GM13976 (cell line): ENCODE results near the gene ELF3.

Experiments
- DNase-seq: peaks from one replicate; pipeline ENCODE4 v3.0.0; 2012; ENCODE audit warnings: low spot score
- in situ Hi-C: fragments of 300-500 bp; cut with MboI; formaldehyde crosslinking; loops from one replicate; pipeline ENCODE4 v1.12.0; 2022; ENCODE audit warnings: low sequenced_read_pairs, mixed read lengths, inconsistent platforms; ENCODE audit not compliant: unreplicated experiment
- TF ChIP-seq, protein P1 (sequence below): IDR thresholded peaks from 2 replicates; pipeline ENCODE4 v1.5.1; 2012; ENCODE audit warnings: borderline replicate concordance, mild to moderate bottlenecking; ENCODE audit not compliant: insufficient read depth; ENCODE audit errors: extremely low read depth, missing control alignments, control extremely low read depth

The ELF3 gene

DNA sequence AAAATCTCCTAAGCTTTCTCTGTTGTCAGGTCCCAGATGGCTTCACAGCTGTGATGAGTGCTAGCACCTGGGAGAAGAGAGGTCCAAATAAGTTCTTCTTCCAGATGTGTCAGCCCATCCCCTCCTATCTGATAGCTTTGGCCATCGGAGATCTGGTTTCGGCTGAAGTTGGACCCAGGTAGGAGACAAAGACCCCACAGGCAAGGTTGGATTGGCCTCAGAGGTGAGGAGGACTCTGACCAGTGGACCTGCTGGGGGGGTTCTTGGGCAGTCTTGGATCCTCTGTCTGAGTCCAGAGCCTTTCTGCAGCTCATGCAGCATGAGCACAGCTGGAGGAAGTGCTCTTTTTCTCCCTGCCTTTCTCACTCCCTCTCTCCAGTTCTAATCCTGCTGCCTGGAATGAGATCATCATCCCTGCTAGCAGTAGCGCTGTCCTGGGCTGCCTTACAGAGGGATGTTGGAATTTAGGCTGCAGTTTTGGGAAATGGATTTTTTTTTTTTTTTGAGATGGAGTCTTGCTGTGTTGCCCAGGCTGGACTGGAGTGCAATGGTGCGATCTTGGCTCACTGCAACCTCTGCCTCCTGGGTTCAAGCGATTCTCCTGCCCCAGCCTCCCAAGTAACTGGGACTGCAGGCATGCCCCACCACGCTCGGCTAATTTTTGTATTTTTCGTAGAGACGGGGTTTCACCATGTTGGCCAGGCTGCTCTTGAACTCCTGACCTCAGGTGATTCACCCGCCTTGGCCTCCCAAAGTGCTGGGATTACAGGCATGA lies 20.8 kb upstream of the ELF3 start:
- no peak for DNase-seq
- TF ChIP-seq, protein P1, sequence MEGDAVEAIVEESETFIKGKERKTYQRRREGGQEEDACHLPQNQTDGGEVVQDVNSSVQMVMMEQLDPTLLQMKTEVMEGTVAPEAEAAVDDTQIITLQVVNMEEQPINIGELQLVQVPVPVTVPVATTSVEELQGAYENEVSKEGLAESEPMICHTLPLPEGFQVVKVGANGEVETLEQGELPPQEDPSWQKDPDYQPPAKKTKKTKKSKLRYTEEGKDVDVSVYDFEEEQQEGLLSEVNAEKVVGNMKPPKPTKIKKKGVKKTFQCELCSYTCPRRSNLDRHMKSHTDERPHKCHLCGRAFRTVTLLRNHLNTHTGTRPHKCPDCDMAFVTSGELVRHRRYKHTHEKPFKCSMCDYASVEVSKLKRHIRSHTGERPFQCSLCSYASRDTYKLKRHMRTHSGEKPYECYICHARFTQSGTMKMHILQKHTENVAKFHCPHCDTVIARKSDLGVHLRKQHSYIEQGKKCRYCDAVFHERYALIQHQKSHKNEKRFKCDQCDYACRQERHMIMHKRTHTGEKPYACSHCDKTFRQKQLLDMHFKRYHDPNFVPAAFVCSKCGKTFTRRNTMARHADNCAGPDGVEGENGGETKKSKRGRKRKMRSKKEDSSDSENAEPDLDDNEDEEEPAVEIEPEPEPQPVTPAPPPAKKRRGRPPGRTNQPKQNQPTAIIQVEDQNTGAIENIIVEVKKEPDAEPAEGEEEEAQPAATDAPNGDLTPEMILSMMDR: no peak
- in situ Hi-C loops: no loop called here

DNA sequence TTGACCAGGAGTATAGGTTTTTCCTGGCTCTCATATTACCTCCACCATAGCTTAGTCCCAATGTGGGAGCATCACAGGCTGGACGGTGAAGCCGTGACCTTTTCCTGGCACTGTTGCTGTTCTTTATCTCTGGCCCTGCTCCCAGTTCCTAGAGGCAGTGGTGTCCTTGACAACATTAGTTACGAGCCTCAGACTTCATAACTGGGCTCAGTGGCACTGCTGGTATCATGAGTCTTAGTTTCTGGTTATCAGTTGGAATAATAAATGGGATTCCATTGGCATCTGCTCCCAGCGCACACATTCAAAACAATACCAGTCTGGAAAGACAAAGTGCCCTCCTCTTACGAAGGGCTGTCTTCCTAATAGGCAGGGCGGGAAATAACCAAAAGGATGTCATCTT lies 20.0 kb upstream of the ELF3 start:
- TF ChIP-seq, protein P1: no peak
- DNase-seq: no peak
- in situ Hi-C loops: no loop called here

DNA sequence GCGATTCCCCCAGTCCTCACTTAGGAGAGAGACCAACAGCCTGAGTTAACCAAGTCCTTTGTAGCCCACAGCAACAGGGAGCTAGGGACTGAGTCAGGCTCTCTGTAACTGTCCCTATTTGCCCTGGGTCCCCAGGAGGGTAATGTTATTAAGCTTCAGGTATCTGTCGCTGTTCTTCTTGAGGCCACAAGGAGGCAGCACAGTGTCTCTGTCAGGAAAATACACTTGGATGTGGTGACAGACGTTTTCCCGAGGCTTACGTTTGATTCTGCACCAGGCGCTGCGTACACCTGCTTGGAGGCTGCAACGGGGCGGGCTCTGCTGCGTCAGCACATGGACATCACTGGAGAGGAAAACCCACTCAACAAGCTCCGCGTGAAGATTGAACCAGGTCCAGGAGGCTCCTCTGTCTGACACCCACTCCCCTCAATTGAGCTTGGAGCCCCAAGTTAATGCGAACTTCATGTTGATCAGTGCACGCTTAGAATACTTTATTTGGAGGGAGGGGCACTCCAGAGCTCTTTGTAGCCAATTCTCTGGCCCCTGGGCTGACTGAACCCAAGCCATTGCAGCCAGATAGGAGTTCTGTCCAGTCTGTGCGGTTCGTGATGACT lies 10.7 kb upstream of the ELF3 start:
- TF ChIP-seq, protein P1: peak; percentile 57
- in situ Hi-C loops: loop anchor here (5.0 kb wide), 1 partner anchor 118 kb away; no protein-coding TSS in a partner anchor
- peak; percentile 71 for DNase-seq

DNA sequence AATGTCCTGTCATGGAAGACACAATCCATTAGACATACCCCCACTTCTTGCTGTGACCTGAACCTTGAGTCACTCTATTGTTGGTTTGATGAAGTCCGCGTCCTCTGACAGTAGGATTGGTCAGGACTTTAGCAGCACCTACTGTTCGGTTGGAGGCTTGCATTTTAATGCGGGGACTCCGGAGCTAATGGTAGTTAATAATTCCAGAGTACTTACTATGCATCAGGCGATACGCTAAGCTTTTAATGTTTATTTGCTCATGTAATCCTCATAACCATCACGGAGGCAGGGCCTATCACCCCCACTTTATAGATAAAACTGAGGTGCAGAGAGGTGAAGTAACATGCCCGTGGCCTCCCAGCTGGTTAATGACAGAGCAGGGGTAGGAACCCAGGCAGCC lies 7.9 kb upstream of the ELF3 start:
- no peak for DNase-seq
- in situ Hi-C loops: loop anchor here (5.0 kb wide), 1 partner anchor 115 kb away; no protein-coding TSS in a partner anchor
- TF ChIP-seq, protein P1: no peak

DNA sequence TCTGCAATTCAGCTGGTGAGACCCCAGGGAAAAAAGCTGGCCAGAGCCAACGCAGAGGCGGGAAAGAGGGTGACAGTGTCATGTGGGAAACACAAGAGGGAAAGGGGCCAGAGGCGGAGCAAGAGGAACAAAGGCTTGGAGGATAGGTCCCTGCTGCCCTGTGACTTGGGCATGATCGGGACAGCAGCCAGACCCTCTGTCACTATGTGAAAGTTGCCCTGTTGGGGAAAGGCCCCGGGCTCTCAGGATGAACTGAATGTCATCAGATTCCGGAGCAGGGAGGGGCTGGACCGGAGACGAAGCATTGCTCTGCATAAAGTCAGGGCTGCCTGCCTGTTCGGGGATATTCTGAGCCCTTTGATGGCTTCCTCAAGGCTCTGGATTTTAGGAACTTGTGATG lies 5.7 kb upstream of the ELF3 start:
- in situ Hi-C loops: loop anchor here (5.0 kb wide), 1 partner anchor 113 kb away; no protein-coding TSS in a partner anchor
- DNase-seq: no peak
- TF ChIP-seq, protein P1: no peak

DNA sequence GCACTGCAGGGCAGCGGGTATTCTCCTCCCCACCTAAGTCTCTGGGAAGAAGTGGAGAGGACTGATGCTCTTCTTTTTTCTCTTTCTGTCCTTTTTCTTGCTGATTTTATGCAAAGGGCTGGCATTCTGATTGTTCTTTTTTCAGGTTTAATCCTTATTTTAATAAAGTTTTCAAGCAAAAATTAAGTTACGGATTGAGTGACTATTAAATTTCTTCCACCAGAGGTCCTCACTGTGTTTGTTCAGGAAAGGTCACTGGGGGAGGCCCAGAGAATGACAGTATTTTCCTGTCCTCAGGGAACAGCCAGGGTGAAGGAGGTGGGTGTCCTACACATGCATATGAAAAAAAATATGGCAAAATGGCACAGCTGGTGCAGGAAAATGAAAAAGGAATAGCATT lies 4.4 kb upstream of the ELF3 start:
- no peak for DNase-seq
- in situ Hi-C loops: no loop called here
- TF ChIP-seq, protein P1: no peak
